Uterus (tissue), 4 donors: ENCODE results near the gene NOLC1. TPM values are rescaled to one million over a fixed set of nuclear protein-coding genes. Genes with fewer than 3 reads are reported as not detected.

ENCODE experiments used
- DNase-seq, 2 donors: peaks; one replicate each; pipeline ENCODE4 v3.0.0-alpha.2; 2019 to 2020
- H3K27ac ChIP-seq, 2 donors: fragments of 200-600 bp; sonication (generic); 1 replicate in 1 of 2; 2 replicates in 1 of 2; pipeline ENCODE4 v1.5.1; 2016 to 2018
- H3K27me3 ChIP-seq, 2 donors: fragments of 200-600 bp; sonication (generic); one replicate each; pipeline ENCODE4 v1.5.1; 2018 to 2019; ENCODE audit warnings: control low read depth in 1 of 2
- H3K36me3 ChIP-seq, 2 donors: fragments of 200-600 bp; sonication (generic); one replicate each; pipeline ENCODE4 v1.5.1; 2019; ENCODE audit warnings: control low read depth in 1 of 2
- H3K4me1 ChIP-seq, 2 donors: fragments of 200-600 bp; sonication (generic); one replicate each; pipeline ENCODE4 v1.5.1; 2018 to 2019; ENCODE audit warnings: control low read depth in 1 of 2
- H3K4me3 ChIP-seq, 2 donors: fragments of 200-600 bp; sonication (generic); 1 replicate in 1 of 2; 2 replicates in 1 of 2; pipeline ENCODE4 v1.5.1; 2018 to 2019; ENCODE audit warnings: mild to moderate bottlenecking in 1 of 2
- H3K9me3 ChIP-seq, 2 donors: fragments of 200-600 bp; sonication (generic); one replicate each; pipeline ENCODE4 v1.5.1; 2019; ENCODE audit warnings: control low read depth in 1 of 2
- POLR2A ChIP-seq, 2 donors: fragments of 450-650 bp; IDR thresholded peaks; one replicate each; pipeline ENCODE4 v1.6.1; 2016; ENCODE audit warnings: antibody characterized with exemption in 2 of 2, mild to moderate bottlenecking in 1 of 2, moderate library complexity in 1 of 2
- intact Hi-C: fragments of 100-400 bp; cut with DNase I; formaldehyde crosslinking; loops from one replicate; pipeline ENCODE4 v1.15.1; 2023; ENCODE audit warnings: low total_unique reads
- total RNA-seq, 4 donors: library from RNA; depleted of rRNA in 3 of 4; stranded (reverse); fragments of >200 nt in 3 of 4; gene quantifications; one replicate each; pipeline versions ENCODE4 v1.1.0 to v1.2.4, GENCODE V29; 2014 to 2023
- TF ChIP-seq, protein P1 (sequence below), 4 experiments: fragments of 200-600 bp in 2 of 4; fragments of 450-650 bp in 2 of 4; sonication (generic) in 2 of 4; IDR thresholded peaks; one replicate each; pipeline ENCODE4 v1.5.1; 2016 to 2019; ENCODE audit warnings: antibody characterized with exemption in 4 of 4, mild to moderate bottlenecking in 2 of 4, moderate library complexity in 1 of 4
- donor health status: DM: yes; HTN: yes; CAD: no.

NOLC1 gene
- total RNA-seq, 4 donors from 2014 or later = 15.4 to 54.0 (median 27.4) TPM

- no peaks in the 10 kb centered on the region for H3K27me3 ChIP-seq
- no peak for DNase-seq
- intact Hi-C loops = no loop called here
- TF ChIP-seq, protein P1, sequence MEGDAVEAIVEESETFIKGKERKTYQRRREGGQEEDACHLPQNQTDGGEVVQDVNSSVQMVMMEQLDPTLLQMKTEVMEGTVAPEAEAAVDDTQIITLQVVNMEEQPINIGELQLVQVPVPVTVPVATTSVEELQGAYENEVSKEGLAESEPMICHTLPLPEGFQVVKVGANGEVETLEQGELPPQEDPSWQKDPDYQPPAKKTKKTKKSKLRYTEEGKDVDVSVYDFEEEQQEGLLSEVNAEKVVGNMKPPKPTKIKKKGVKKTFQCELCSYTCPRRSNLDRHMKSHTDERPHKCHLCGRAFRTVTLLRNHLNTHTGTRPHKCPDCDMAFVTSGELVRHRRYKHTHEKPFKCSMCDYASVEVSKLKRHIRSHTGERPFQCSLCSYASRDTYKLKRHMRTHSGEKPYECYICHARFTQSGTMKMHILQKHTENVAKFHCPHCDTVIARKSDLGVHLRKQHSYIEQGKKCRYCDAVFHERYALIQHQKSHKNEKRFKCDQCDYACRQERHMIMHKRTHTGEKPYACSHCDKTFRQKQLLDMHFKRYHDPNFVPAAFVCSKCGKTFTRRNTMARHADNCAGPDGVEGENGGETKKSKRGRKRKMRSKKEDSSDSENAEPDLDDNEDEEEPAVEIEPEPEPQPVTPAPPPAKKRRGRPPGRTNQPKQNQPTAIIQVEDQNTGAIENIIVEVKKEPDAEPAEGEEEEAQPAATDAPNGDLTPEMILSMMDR (IDR thresholded peaks at IDR 0.05) = no peak
- TF ChIP-seq POLR2A (IDR thresholded peaks at IDR 0.05) = no peak
- H3K36me3 ChIP-seq = no peaks in the 10 kb centered on the region
- H3K4me1 ChIP-seq = no peaks in the 10 kb centered on the region
- H3K27ac ChIP-seq = no peak overlapping the region
- no peak overlapping the region for H3K4me3 ChIP-seq
- no peaks in the 10 kb centered on the region for H3K9me3 ChIP-seq
These were observed 39.8 kb downstream of the NOLC1 start for GRCh38 chr10:102191956-102192355.

DNA sequence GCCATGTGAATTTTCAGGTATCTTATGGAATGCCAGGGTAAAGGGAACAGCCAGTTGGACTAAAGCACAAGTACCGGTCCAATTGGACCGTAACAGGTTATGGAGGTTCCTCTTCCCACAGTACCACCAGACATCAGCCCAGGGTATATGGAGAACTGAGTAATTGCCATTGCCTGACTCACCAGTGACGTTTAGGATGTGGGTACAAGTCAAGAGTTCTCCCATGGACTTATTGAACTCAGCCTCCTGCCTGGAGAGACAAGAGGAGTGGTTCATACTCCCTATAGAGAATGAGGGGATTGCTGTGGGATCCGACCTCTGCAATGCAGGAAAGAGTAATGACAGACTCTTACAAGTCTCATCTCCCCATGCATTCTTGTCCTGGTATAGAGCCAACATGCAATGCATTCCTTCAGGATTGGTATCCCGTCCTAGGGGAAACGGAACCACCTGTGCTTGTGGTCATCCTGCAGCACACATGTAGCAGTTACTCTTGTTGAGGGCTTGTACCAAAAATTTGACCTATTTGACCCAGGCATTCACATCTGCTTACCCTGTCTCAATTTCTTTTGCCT lies 43.2 kb downstream of the NOLC1 start:
- Histone ChIP-seq H3K27ac (no peak overlapping the region), H3K27me3 (no peaks in the 10 kb centered on the region), H3K4me1 (no peaks in the 10 kb centered on the region), H3K4me3 (no peak overlapping the region), H3K9me3 (no peaks in the 10 kb centered on the region), H3K36me3 (no peaks in the 10 kb centered on the region)
- no peak for DNase-seq
- TF ChIP-seq, protein P1 (IDR thresholded peaks at IDR 0.05) = no peak
- no peak for TF ChIP-seq POLR2A (IDR thresholded peaks at IDR 0.05)
- intact Hi-C loops = no loop called here

DNA sequence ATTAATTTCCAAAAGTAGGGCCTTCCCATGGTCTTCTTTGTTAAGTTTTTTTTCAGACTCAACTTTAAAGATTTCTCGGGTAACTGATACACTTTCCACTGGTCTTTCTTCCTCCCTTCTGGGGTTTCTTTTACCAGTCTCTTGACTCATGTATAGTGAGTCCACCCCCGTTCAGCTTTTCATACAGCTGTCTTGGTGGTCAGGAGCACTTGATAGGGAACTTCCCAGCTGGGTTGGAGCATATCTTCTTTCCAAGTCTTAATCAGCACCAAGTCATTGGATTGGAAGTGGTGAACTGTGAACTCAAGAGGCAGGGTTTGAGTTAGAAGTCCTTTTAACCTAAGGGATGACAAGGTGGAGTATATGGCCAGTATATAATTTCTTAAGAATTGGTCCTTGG lies 44.7 kb downstream of the NOLC1 start:
- Histone ChIP-seq H3K27ac (no peak overlapping the region), H3K4me1 (no peaks in the 10 kb centered on the region), H3K27me3 (no peaks in the 10 kb centered on the region), H3K9me3 (no peaks in the 10 kb centered on the region), H3K36me3 (no peaks in the 10 kb centered on the region), H3K4me3 (no peak overlapping the region)
- intact Hi-C loops = no loop called here
- DNase-seq = no peak
- no peak for TF ChIP-seq POLR2A (IDR thresholded peaks at IDR 0.05)
- TF ChIP-seq, protein P1 (IDR thresholded peaks at IDR 0.05) = no peak

DNA sequence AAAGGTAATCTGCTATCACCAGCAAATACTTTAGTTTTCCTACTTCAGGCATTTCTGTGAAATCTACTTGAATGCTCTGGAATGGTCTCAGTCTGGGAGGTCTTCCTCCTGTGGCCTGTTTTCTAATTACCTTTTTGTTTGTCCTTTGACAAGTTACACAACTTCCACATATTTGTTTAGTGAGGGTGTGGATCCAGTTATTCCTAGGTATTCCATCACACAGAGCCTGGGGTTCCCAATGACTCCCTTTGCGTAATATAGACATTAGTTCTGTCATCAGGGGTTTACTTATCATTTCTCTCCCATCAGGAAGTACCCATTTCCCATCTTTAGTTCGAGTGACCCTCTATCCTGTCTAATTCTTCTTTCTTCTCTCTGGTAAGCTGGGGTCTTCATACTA lies 45.8 kb downstream of the NOLC1 start:
- intact Hi-C loops = no loop called here
- H3K27me3 ChIP-seq = no peaks in the 10 kb centered on the region
- H3K4me1 ChIP-seq = no peaks in the 10 kb centered on the region
- DNase-seq = no peak
- H3K9me3 ChIP-seq = no peaks in the 10 kb centered on the region
- TF ChIP-seq, protein P1 (IDR thresholded peaks at IDR 0.05) = no peak
- no peak overlapping the region for H3K4me3 ChIP-seq
- H3K36me3 ChIP-seq = no peaks in the 10 kb centered on the region
- H3K27ac ChIP-seq = no peak overlapping the region

- Histone ChIP-seq H3K36me3 (no peaks in the 10 kb centered on the region), H3K9me3 (no peaks in the 10 kb centered on the region), H3K4me3 (no peak overlapping the region), H3K4me1 (no peaks in the 10 kb centered on the region), H3K27ac (no peak overlapping the region), H3K27me3 (no peaks in the 10 kb centered on the region)
- DNase-seq = no peak
- intact Hi-C loops = no loop called here
- TF ChIP-seq, protein P1 (IDR thresholded peaks at IDR 0.05) = no peak
- no peak for TF ChIP-seq POLR2A (IDR thresholded peaks at IDR 0.05)
These were observed 48.8 kb downstream of the NOLC1 start for GRCh38 chr10:102200751-102201640.
